AML-193 (cell line): Measurements from ENCODE around the gene MAP7.

Experiments
- DNase-seq, 2 experiments: peaks; one replicate each; lab custom pipeline; 2025; lab: John Stamatoyannopoulos, UW

Gene MAP7

DNA sequence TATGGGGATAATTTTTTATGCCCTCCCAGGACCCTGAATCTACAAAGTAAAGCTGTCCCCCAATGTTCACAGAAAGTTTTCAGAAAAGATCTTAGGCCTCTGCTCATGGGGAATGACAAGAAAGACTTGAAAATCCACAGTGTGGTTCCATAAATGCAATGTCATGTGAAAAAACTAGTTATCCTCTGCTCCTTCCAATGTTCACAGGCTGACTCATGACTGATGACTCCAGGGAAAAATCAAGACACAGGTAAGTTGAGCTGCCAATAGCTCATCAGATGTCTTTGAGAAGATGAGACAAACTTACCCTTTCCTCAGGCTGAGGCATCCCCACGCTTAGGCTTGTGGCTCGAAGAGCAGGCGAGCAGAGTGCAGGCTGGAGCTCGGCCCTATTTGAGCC, 245.8 kb downstream of the MAP7 start:
- no peak for DNase-seq

DNA sequence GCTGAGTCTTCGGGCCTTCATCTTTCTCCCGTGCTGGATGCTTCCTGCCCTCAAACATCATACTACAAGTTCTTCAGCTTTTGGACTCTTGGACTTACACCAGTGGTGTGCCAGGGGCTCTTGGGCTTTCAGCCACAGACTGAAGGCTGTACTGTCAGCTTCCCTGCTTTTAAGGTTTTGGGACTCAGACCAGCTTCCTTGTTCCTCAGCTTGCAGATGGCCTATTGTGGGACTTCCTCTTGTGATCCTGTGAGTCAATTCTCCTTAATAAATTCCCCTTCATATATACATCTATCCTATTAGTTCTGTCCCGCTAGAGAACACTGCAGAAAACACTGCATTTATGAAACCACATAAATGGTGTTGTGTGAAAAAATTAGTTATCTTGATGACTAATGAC, 246.7 kb downstream of the MAP7 start:
- no peak for DNase-seq

DNA sequence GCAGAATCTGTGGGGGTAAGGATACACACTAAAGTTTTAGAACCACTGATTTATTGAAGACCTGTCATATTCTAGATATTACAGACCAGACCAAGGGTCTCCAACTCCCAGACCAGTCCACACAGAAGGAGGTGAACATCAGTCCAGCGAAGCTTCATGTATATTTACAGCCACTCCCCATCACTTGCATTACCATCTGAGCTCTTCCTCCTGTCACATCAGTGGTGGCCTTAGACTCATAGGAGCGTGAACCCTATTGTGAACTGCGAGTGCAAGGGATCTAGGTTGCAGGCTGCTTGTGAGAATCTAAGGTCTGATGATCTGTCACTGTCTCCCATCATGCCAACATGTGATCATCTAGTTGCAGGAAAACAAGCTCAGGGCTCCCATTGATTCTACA, 255.6 kb downstream of the MAP7 start:
- no peak for DNase-seq
